GM19025 (cell line): ENCODE data around the gene SLCO3A1.

Source experiments
- ATAC-seq: cut with Tn5 transposase; IDR thresholded peaks from one replicate; pipeline ENCODE4 v1.9.1; 2021; ENCODE audit warnings: mild to moderate bottlenecking, low read depth, moderate library complexity; ENCODE audit not compliant: unreplicated experiment

Gene SLCO3A1

DNA sequence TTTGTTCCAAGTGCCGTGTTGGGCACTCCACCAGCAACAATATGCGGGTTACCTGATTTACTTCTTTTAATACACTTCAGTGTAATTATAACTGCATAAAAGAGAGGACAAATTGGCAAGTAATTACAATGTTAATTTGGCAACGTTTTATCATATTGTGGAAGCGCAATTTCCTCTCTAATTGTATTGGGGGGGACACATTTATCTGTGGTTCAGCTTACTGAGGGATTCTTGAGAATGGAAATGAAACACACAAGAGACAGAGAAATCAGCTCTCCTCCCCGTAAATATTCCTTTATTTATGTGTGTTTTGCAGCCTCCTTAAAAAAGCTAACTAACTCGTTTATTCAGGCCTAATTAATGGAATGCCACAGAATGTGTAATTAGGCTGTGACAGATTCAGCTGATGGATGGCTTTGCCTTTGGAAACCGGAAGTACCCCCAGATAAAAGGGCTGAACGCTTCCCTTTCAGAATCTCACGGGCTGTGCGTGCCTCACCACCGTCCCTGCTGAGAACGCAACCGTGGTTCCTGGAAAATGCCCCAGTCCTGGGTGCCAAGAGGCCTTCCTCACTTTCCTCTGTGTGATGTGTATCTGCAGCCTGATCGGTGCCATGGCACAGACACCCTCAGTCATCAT, 293.1 kb downstream of the SLCO3A1 start:
- no peak for ATAC-seq

DNA sequence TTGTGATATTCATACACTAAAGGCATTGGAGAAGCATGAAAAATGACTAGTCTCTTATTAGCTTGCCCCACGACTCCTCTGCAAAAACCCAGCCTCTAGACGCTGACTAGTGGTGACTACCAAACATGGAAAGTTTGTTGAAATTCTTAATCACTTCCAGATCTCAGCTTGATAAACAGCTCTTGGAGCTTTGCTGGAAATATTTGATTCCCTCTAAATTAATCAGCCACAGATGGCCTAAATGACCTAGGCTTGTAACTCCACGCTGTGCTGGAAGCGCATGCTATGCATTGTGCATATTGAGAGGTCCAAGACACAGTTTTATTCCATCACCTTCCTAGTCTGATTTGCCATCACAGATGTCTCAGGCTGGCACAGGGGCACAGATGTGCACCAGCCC, 295.5 kb downstream of the SLCO3A1 start:
- ATAC-seq: no peak

DNA sequence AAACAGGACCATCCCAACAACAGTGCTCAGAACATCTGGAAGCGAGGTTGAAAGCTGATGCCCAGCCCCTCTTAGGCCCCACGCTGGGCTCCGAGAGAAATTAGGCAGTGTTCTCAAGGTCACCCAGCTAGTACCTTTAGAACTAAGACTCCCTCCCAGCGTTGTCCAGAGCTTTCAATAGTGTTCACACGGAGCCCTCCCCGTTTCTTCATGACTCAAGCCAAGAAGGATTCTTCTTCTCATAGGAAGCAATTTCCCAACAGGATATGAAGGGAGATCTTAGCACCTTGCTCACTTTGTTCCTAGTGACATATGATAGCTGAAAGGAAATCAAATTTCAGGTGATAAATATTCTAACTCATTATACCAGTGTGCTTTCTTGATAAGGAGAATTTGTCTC, 296.0 kb downstream of the SLCO3A1 start:
- ATAC-seq: no peak

DNA sequence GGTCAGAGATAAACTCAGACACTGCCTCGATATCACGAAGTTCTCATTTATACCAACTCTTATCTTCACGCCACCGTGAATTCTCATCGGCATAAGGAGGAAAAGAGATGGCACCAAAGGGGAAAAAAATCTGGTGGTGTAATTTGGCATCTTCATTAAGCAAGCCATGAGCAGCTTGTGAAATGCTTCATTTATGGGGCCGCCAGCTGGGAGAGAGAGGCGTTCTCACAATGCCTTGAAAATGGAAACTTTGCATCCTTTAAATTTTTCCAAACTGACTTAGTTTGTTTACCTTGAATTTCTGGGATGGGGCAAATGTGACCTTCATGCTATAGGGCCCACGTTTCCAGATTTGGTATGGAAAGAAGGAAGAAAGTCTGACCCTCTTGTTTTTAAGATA, 297.7 kb downstream of the SLCO3A1 start:
- ATAC-seq: no peak

DNA sequence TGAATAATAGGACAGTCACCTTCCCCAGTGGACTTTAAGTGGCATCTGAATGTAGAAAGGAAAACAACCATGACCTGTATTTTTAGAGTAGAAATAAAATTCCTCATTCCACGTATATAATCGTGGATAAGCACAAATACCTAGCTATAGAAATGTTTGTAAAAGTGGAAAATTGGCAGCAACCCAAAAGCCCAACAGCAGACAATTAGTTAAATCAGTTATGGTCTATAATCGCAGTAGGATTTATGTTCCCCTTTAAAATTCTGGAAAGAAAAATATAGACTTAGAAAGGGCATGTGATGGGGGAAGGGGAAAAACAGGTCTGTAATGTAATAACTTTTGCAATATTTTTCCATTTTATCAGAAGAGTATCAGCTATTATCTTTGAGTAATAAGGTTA, 298.2 kb downstream of the SLCO3A1 start:
- ATAC-seq: no peak

DNA sequence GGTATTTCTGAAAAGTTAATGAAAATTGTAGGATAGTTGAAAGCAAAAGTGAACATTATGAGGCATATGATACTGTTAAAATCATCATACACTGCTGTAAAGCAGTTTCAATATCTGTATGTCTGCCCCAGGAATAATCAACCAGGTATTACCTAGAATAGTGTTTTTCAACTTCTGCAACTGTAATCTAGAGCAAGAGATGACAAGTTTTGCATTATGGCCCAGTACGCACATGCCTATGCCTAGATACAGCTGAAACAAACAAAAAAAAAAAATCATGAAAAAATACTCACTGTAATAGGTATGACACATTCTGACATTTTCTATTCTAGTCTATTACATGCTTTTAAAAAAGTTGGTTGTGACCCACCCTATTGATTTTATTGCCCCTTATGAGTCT, 299.5 kb downstream of the SLCO3A1 start:
- no peak for ATAC-seq

DNA sequence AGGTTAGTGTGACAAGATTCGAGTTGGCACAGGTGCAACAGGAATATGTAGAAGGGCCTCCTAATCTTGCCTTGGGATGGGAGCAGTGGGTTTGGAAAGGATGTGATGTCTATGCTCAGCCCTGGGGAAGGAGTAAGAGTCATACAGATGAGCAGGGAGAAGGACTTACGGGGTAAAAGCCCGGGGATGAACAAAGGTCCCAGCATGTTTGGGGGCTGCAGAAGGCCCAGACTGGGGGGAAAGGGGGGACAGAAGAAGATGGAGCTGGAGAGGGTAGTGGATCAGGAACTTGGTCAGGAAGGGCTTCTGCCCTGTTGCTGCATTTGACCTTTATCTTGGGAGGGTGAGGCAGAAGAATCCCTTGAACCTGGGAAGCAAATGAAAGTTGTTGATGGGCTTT, 300.1 kb downstream of the SLCO3A1 start:
- ATAC-seq: no peak

DNA sequence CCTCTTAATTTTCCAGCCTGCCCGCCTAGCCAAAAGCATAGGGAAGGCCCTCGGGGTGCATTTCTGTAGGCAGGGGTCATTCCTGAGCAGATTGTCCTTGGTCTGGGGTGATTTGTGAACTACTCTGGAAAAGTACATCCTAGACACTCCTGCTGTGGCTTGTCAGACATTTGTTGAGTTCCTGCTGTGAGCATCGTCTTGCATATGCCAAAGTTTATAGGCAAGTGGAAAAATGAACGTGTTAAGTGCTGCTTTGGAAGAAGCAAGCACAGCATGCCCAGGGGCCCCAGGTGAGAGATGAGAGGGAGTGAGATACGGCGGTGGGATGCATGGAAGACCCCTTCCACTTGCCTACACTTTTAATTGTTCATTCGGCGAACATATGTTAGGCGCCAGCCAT, 302.4 kb downstream of the SLCO3A1 start:
- ATAC-seq: no peak

DNA sequence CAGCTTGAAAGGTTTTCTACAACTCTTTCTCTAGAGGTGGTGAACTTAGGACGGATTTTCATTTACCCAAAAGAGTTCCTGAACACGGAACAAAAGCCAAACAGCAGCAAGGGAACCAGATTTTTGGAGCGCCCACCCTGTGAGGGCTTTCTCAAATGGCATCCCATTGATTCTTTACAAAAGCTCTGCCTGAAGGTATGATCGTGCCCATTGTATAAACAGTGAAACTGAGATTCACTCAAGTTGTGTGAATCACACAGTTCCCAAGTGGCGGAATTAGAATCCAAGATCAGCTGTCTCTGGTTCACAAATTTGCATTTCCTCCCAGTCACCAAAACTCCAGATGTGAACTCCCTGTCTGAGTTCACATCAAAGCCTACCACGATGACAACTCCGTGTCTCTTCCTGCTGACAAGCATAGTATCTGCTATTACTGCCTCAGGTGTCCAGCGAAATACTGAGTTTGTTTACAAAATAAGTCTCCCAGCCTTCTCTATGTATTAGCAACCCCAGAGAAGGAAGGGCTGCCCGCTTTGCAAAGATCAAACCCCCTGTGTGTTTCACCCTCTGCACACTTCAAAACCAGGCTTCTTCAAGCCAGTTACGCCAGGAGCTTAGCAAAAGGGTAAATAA, 304.3 kb downstream of the SLCO3A1 start:
- no peak for ATAC-seq

DNA sequence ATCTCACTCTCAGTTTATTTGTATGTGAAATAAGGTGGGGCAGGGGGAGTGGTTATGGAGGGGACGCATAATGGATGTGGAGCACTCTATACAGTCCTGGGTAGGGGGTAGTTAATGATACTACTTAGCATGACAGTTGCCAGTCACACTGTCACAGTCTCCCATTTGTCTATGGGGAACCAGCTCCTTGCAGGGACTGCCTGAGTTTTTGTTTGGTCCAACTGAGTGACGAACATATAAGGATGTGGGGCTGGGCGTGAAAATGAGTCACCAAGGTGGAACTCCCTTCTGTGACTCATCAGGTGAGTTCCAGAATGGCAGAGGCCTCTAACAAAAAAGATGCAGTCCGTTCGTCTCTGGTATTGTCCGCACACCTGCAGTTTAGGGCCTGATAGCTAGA, 304.9 kb downstream of the SLCO3A1 start:
- peak; percentile 34 for ATAC-seq

DNA sequence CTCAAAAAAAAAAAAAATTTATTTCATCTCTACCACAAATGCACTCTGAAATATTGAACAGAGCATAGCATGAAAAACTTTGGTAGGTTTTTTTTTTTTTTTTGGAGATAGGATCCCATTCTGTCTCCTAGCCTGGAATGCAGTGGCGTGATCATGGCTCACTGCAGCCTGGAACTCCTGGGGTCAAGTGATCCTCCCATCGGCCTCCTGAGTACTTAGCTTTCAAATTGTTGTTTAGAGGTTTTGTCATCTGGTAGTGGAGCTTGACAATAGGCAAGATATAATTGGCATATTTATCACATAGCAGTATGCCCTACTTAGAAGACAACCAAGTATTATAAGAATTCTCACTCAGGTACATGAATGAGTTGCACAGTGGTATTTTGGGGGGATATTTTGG, 306.0 kb downstream of the SLCO3A1 start:
- no peak for ATAC-seq

DNA sequence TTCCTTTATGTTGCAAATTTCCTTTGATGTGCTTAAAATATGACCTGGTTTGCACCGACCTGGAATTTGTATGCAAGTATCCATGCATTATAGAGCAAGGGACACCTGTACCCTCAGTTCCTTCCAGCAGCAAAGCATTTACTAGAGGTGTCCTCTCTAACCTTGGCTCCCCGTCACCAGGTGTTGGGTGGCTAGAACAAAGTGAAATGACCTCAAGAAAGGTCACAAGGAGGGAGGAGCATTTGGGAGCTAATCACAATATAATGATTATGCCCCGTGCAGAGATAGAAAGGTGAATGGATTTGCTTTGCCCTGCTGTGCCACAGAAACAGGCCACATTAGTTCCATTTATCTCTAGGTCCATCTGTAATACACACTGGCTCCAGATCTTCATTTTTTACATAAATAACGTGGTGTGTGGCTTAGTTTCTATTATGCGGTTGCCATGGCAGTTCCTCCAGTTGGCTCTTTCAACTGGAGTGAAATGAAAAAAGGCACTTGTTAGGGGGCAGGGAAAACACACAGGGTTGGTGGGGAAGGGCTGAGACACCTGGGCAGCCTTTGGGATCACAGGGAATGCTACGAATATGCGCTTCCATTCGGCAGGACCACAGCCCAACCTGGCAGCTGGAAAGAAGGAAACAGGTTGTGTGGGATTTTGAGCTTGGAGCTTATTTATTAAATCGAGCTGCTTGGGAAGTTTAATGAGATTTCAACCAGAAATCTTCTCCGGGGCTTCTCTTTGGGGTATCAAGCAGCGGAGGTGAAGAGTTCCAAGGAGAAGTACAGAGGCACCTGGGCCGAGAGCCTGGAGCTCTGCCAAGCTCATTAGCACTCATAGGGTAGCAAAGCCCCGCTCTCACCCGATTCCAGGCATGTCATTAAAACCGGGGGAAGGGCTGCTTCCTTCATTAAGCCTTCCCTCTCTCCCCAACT, 306.7 kb downstream of the SLCO3A1 start:
- no peak for ATAC-seq

DNA sequence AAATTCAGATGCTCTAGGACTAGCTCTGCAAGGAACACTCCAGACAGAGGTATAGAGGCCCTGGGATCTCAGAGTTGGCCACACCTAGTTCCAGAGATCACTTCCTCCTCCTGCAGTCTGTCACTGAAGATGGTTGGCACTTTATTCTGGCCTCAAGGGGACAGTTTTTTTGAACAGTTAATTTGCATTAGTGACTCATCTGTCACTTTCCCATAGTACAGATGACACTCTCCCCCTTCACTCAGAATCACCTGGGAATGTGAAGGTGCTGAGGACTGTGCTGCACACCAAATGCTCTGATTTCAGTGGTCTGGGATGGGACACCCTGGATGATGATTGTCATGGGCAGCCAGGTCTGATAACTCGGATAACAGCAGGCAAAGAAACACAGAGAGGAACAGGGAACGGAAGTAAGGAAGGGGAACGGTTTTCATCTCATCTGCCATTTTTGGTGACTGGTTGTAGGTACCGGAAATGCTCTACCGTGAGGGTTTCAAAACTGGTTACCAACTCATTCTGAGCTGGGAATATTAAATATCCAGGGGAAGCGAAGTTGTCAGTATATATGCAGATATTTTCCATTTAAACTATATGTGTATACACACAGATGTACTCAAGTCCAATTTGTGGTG, 307.6 kb downstream of the SLCO3A1 start:
- peak; percentile 90 for ATAC-seq

DNA sequence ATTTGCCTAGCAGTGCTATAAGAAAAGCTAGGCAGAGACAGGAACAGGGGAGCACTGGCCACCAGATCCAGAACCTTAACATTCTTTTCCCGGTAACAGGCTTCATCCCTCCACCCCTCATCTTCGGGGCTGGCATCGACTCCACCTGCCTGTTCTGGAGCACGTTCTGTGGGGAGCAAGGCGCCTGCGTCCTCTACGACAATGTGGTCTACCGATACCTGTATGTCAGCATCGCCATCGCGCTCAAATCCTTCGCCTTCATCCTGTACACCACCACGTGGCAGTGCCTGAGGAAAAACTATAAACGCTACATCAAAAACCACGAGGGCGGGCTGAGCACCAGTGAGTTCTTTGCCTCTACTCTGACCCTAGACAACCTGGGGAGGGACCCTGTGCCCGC, 309.1 kb downstream of the SLCO3A1 start:
- ATAC-seq: no peak

DNA sequence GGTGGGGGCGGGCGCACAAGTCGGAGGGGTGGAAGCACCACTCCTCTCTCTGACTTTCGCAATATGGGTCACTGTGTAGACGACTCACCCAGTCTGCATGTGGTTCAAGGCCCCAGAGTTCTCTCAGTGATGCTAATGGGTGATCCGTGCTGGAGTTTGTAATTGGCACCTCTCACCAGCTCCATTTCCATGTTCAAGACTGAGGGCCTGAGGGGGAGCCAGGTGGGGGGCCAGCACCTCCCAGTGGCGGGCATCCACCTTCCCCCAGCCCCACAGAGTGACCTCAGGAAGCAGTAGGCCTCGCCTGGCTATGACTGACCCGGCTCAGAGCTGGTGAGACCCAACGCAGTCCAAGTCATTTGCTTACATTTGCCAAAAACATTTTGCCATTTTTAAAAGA, 310.1 kb downstream of the SLCO3A1 start:
- ATAC-seq: no peak

DNA sequence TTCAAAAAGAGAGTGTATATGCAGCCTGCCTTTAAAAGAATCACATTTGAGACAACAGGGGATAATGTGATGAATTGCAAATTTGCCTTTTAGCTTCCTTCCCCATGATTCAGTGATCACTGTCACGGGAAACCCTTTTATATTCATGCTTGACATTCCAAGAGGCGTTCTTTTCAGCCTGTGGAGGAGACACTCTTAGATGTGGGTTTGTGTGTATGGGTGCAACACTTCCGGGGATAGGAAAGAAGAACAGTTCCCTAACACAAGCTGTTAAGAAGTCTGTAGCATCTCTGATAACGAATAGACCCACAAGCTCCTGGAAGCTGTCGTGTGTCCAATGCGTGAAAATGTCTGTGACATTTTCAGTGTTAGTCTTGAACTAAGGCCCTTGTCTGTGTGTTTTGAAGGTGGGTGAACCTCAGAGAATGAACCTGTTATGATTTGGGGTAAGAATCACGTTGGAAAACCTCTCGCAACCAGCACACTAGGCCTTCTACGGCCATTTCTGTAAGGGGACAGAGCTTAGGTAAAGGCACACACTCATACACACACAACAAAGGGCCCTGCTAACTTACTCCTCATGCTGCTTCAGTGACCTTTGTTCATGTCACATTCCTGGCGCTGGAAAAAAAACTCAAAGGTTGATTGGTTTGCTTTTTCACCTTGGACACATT, 311.0 kb downstream of the SLCO3A1 start:
- ATAC-seq: no peak

DNA sequence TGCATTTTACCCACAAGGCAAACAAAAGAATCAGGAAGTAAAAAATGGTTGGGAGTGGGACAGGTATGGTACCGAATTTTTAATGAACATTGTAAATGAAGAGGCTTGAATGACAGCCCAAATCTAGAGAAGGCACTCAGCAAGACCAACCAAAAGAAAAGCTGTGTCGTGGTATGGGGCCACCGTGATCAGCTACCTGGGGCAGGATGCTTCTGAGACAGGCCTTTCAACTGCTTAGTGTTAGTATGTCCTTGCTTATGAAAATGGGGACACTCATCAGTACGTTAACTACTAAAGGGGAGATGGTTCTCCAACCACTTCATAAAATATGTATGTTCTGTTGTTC, 311.5 kb downstream of the SLCO3A1 start:
- ATAC-seq: no peak

DNA sequence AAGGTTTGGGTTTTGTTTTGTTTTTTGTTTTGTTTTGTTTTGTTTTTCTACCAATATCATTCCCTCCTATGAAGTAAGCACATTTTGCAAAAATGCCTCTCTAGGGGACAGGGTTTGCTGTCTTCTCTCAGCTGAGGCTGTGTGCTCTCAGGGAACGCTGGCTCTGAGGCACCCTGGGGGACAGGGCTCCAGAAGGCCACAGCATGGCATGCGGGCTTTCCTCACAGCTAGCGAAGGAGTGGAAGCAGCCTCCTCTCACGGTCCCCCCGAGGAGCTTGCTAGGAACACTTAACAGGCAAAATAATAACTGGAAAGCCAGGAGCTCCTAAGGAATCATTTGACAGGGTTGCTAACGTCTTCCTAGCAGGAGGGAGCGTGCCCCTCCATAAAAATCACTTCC, 312.5 kb downstream of the SLCO3A1 start:
- ATAC-seq: no peak

DNA sequence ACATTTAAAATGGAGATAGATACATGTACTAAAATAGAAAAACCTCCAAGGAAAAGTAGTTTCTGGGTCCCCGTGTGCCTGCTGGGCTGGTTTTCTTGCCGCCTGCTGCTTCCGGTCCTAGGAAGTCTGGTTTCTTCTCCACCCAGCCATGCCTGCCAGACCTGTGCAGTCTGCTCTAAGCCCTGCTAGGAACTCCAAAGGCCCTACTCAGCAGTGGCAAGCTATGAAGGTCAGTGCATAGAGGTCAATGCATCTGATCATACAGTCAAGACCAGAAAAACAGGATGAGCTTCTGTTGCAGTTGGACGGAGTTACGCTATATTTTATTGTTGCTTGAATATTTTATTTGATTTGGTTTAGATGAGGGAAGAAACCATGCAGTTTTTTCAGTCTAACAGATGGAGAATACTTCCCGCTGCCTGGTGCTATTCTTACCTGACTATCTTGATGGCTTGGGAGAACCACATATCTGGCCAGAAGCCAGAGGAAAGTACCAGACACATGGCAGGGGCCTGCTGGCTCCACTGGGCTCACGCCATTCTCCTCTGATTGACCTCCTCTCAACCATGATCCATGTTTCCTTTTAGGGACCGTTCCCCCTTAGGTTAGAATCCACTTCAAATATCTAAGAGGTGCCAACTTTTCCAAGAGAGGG, 313.4 kb downstream of the SLCO3A1 start:
- ATAC-seq: no peak

DNA sequence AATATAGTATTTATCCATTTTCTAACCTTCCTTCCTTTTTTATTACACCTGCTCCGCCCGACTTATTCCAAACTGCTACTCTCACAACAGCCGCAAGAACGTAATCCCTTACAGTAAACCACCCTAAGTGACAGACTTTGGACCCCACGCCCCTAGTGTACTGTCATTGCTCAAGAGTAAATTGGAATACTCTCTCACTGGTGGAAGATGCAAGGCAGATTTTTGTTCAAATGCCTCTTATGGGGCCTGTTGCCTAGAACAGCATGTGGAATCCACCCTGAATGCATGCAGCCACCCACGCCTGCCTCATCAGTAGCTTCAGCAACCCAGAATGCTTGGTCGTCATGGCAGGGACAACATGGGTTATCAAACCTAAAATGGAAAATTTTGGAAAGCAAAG, 313.9 kb downstream of the SLCO3A1 start:
- no peak for ATAC-seq
